GM12878 (cell line): ENCODE measurements around the gene DCPS. TPM values are rescaled to one million over a fixed set of nuclear protein-coding genes. Genes with fewer than 3 reads are reported as not detected.

Experiments used
- ATAC-seq: fragments of 200-7000 bp; cut with Tn5 transposase; 3 replicates; pipeline ENCODE4 v1.9.1; 2020; ENCODE audit warnings: mild to moderate bottlenecking, moderate library complexity
- BruUV-seq: library from RNA; stranded (reverse); fragments of 400-500 nt; replicated peaks from 2 replicates; lab custom pipeline; 2021; lab: Mats Ljungman, UMichigan
- CTCF ChIA-PET: fragments of 300-600 bp; sonication (Branson Sonifier 250); formaldehyde crosslinking; extraction: SDS; loops from one replicate; lab custom pipeline; 2021; ENCODE audit warnings: inconsistent platforms; lab: Yijun Ruan, JAX
- POLR2A ChIA-PET: fragments of 350-600 bp; formaldehyde crosslinking; extraction: SDS; loops from one replicate; lab custom pipeline; 2021; ENCODE audit warnings: inconsistent platforms; lab: Charles Lee
- RAD21 ChIA-PET: fragments of 300-600 bp; sonication (Branson Sonifier 250); formaldehyde crosslinking; loops from one replicate; lab custom pipeline; 2023; ENCODE audit warnings: antibody characterized with exemption; ENCODE audit not compliant: unreplicated experiment; lab: Charles Lee
- SMC1A ChIA-PET: fragments of 300-600 bp; sonication (Branson Sonifier 250); formaldehyde crosslinking; loops from one replicate; lab custom pipeline; 2023; ENCODE audit not compliant: unreplicated experiment, uncharacterized antibody; lab: Charles Lee
- DNase-seq: peaks from one replicate; pipeline ENCODE4 v3.0.0-alpha.2; 2011; ENCODE audit warnings: low read depth, low spot score
- FAIRE-seq: peaks from 3 replicates; lab custom pipeline; 2011; peaks lifted over from hg19 to GRCh38; lab: Jason Lieb, UNC
- H2AFZ ChIP-seq: 2 replicates; pipeline ENCODE4 v1.6.0; 2011; ENCODE audit warnings: low read depth, low read length, control low read depth; ENCODE audit not compliant: control insufficient read depth
- H3K27ac ChIP-seq: 2 replicates; pipeline ENCODE4 v1.5.1; 2011; ENCODE audit warnings: control low read depth; ENCODE audit not compliant: control insufficient read depth, insufficient read depth
- H3K27me3 ChIP-seq, 2 experiments: replicated peaks in 1 of 2; 2 replicates each; pipeline versions ENCODE4 v1.6.0 to v1.6.1; 2011; ENCODE audit warnings: low read length in 1 of 2; ENCODE audit not compliant: control insufficient read depth in 2 of 2, insufficient read depth in 2 of 2
- H3K36me3 ChIP-seq, 2 experiments: 2 replicates each; pipeline ENCODE4 v1.5.1; 2011; ENCODE audit warnings: low read length in 1 of 2; ENCODE audit not compliant: control insufficient read depth in 2 of 2, insufficient read depth in 2 of 2
- H3K4me1 ChIP-seq: 2 replicates; pipeline ENCODE4 v1.6.1; 2011; ENCODE audit warnings: mild to moderate bottlenecking, low read length, moderate library complexity, mixed read lengths; ENCODE audit not compliant: control insufficient read depth, insufficient read depth
- H3K4me2 ChIP-seq: 2 replicates; pipeline ENCODE4 v1.6.0; 2011; ENCODE audit warnings: control low read depth; ENCODE audit not compliant: control insufficient read depth, insufficient read depth
- H3K4me3 ChIP-seq: fragments of 200-600 bp; sonication (generic); 2 replicates; pipeline ENCODE4 v1.5.1; 2016
- H3K79me2 ChIP-seq: 2 replicates; pipeline ENCODE4 v1.6.0; 2011; ENCODE audit warnings: low read length; ENCODE audit not compliant: control insufficient read depth, insufficient read depth
- H3K9ac ChIP-seq: 2 replicates; pipeline ENCODE4 v1.8.0; 2011; ENCODE audit warnings: low read length, control low read depth, mixed read lengths; ENCODE audit not compliant: control insufficient read depth, insufficient read depth
- H3K9me3 ChIP-seq: replicated peaks from 3 replicates; pipeline ENCODE4 v1.5.1; 2011; ENCODE audit warnings: mild to moderate bottlenecking, low read length; ENCODE audit not compliant: control insufficient read depth, insufficient read depth
- H4K20me1 ChIP-seq: 2 replicates; pipeline ENCODE4 v1.6.0; 2011; ENCODE audit not compliant: control insufficient read depth, insufficient read depth
- CBX5 ChIP-seq: sonication (generic); IDR thresholded peaks from 2 replicates; pipeline ENCODE4 v1.6.1; 2016; ENCODE audit warnings: low read depth, moderate library complexity, mild to moderate bottlenecking, inconsistent platforms
- E2F8 ChIP-seq: fragments of 450-650 bp; IDR thresholded peaks from 2 replicates; pipeline ENCODE4 v1.6.1; 2018; ENCODE audit warnings: mild to moderate bottlenecking, low read depth, moderate library complexity; ENCODE audit not compliant: partially characterized antibody
- EED ChIP-seq: sonication (generic); IDR thresholded peaks from 2 replicates; pipeline ENCODE4 v1.6.1; 2016; ENCODE audit warnings: antibody characterized with exemption, low read depth
- ETV6 ChIP-seq, 2 experiments: fragments of 450-650 bp in 1 of 2; IDR thresholded peaks in 1 of 2; conservative IDR thresholded peaks in 1 of 2; 2 replicates each; pipeline ENCODE4 v1.6.1; 2014; ENCODE audit warnings: antibody characterized with exemption in 1 of 2, borderline replicate concordance in 1 of 2, low read depth in 1 of 2, mild to moderate bottlenecking in 1 of 2, moderate library complexity in 1 of 2
- MTA3 ChIP-seq: IDR thresholded peaks from 2 replicates; pipeline ENCODE4 v1.6.1; 2012; ENCODE audit warnings: low read length, inconsistent platforms, borderline replicate concordance
- RUNX3 ChIP-seq: IDR thresholded peaks from 2 replicates; pipeline ENCODE4 v1.6.1; 2012; ENCODE audit warnings: low read length, inconsistent platforms
- STAT1 ChIP-seq: fragments of 450-650 bp; conservative IDR thresholded peaks from 2 replicates; pipeline ENCODE4 v1.6.1; 2014; ENCODE audit warnings: antibody characterized with exemption, mild to moderate bottlenecking
- WGBS: methylation state at CpG from one replicate; pipeline ENCODE4 v1.1.6; 2016; ENCODE audit warnings: low lambda C conversion rate; ENCODE audit not compliant: insufficient replicate concordance, insufficient coverage; ENCODE audit errors: missing lambda C conversion rate; 5-methylcytosine and 5-hydroxymethylcytosine counted together
- in situ Hi-C: fragments of 300-500 bp; cut with MboI; formaldehyde crosslinking; loops from 9 replicates; pipeline ENCODE4 v1.14.3; 2018; ENCODE audit warnings: mixed read lengths
- intact Hi-C: fragments of 100-400 bp; cut with micrococcal nuclease; formaldehyde crosslinking; loops from one replicate; pipeline ENCODE4 v1.14.2; 2022; ENCODE audit not compliant: unreplicated experiment
- polyA plus RNA-seq, 11 experiments: library from polyadenylated mRNA; depleted of rRNA in 4 of 11; unstranded in 6 of 11; stranded (reverse) in 5 of 11; fragments of >200 nt; fragmentation: Nextera tagmentation in 4 of 11; fragmentation: Illumina TruSeq in 1 of 11; extraction: Ambion mirVana in 4 of 11; extraction: Trizol in 1 of 11; gene quantifications; 1 replicate in 1 of 11; 2 replicates in 10 of 11; pipeline versions ENCODE4 v1.2.1 to v1.2.3, GENCODE V29; 2011 to 2016; ENCODE audit warnings: inconsistent platforms in 2 of 11, missing spikeins in 2 of 11, low read depth in 1 of 11
- total RNA-seq, 4 experiments: library from RNA; depleted of rRNA in 3 of 4; stranded (reverse); fragments of >200 nt in 3 of 4; fragmentation: Illumina TruSeq in 1 of 4; extraction: Trizol in 1 of 4; gene quantifications; 2 replicates each; pipeline versions ENCODE4 v1.2.1 to v1.2.3, GENCODE V29; 2013 to 2021
- TF ChIP-seq, protein P1 (sequence below): IDR thresholded peaks from 2 replicates; pipeline ENCODE4 v1.6.1; 2011; ENCODE audit warnings: borderline replicate concordance, low read depth, mild to moderate bottlenecking, moderate library complexity, mixed read lengths, low read length; ENCODE audit not compliant: insufficient read depth; ENCODE audit errors: extremely low read length

Gene DCPS
- total and polyA plus RNA-seq, 10 of the 15 experiments (the other 5 are each of a cell fraction or from before 2014, with no cell fraction given): 23.5 to 101 (median 67.4) TPM

GRCh38 chr11:126329644-126330211 is 25.9 kb downstream of the DCPS start:
- Histone ChIP-seq H3K9ac (no peak overlapping the region), H3K9me3 (no peaks in the 10 kb centered on the region), H3K4me1 (no peaks in the 10 kb centered on the region), H4K20me1 (no peaks in the 10 kb centered on the region), H3K79me2 (no peaks in the 10 kb centered on the region), H3K27me3 (no peaks in the 10 kb centered on the region), H2AFZ (no peak overlapping the region), H3K4me3 (no peak overlapping the region), H3K36me3 (peaks cover 19 to 29% of the 10 kb centered on the region in 2 experiments), H3K4me2 (no peak overlapping the region), H3K27ac (no peak overlapping the region)
- in situ Hi-C loops: no loop called here
- CTCF ChIA-PET: no interaction called here
- BruUV-seq: no TSS peak
- POLR2A ChIA-PET: no interaction called here
- RAD21 ChIA-PET: interaction anchor here (1.9 kb wide), 1 partner anchor 151 kb away, joined by 5 read pairs; no protein-coding TSS in a partner anchor
- WGBS: 94% methylated on average over 11 of the region's 11 CpGs
- DNase-seq (no peak), ATAC-seq (peak; percentile 41), FAIRE-seq (no peak)
- TF ChIP-seq CBX5: no peak
- no peak for TF ChIP-seq EED
- peak; percentile 17; the same call in 1 of the 2 replicates for TF ChIP-seq RUNX3
- TF ChIP-seq, protein P1, sequence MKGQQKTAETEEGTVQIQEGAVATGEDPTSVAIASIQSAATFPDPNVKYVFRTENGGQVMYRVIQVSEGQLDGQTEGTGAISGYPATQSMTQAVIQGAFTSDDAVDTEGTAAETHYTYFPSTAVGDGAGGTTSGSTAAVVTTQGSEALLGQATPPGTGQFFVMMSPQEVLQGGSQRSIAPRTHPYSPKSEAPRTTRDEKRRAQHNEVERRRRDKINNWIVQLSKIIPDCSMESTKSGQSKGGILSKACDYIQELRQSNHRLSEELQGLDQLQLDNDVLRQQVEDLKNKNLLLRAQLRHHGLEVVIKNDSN: no peak
- TF ChIP-seq E2F8: no peak
- TF ChIP-seq STAT1: no peak
- no peak for TF ChIP-seq ETV6 (conservative IDR thresholded peaks at IDR 0.05 in 1 of 2, IDR thresholded peaks at IDR 0.05 in 1 of 2; ENCODE audit: borderline replicate concordance in 1 of 2, low read depth in 1 of 2)
- no peak for TF ChIP-seq MTA3
- intact Hi-C loops: no loop called here
- SMC1A ChIA-PET: no interaction called here
